Loucy (cell line): Measurements from ENCODE around the gene BID.

Source experiments
- CTCF ChIP-seq: fragments of 200-600 bp; sonication (generic); conservative IDR thresholded peaks from 2 replicates; pipeline ENCODE4 v1.5.1; 2014; ENCODE audit warnings: mild to moderate bottlenecking, antibody characterized with exemption, low read length
- EZH2phosphoT487 ChIP-seq: fragments of 200-600 bp; IDR thresholded peaks from 2 replicates; pipeline ENCODE4 v1.6.1; 2018; ENCODE audit warnings: antibody characterized with exemption, mild to moderate bottlenecking, moderate library complexity, borderline replicate concordance

DNA sequence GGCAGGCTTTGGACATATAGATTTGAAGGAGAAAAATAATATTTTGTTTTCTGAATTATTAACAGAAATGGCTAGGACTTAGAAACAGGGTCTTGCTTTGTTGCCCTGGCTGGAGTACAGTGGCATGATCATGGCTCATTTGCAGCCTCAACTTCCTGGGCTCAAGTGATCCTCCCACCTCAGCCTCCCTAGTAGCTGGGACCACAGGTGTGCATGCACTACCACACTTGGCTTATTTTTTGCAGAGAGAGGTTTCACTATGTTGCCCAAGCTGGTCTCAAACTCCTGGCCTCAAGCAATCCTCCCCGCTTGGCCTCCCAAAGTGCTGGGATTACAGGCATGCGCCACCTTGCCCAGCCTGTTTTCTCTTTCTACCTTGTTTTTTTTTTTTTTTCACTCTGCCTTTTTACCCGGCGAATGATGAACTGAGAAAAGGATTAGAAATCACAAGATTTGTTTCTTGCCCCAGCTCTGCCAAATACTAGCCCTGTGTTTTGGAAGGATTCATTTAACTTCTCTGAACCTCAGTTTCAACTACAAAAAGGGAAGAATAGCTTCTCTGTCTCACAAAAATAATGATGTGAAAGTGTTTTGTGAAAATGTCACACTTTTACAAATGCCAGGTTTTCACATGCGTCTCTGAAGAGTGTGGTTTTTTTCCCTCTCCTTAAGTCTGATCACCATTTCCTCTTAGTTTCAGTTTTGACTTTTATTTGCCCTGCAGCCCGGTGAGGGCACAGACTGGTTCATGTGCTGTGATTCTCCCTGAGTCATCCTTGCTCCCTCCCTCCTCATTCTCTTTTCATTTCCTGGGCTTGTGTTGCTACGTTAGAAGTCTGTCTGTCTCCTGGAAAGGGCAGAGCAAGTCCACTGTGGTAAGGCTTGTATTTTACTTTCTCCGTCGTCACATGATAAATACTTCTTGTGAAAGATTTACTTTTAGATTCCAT lies 68.0 kb downstream of the BID start:
- TF ChIP-seq CTCF = no peak
- TF ChIP-seq EZH2phosphoT487 = no peak
